ENCODE results near the gene CHST11. TPM values are rescaled to one million over a fixed set of nuclear protein-coding genes. Genes with fewer than 3 reads are reported as not detected.

The CHST11 gene
- polyA plus RNA-seq, 1 donor (not counting 4 experiments of a cell fraction or from before 2014, with no cell fraction given) = 11.9 TPM

DNA sequence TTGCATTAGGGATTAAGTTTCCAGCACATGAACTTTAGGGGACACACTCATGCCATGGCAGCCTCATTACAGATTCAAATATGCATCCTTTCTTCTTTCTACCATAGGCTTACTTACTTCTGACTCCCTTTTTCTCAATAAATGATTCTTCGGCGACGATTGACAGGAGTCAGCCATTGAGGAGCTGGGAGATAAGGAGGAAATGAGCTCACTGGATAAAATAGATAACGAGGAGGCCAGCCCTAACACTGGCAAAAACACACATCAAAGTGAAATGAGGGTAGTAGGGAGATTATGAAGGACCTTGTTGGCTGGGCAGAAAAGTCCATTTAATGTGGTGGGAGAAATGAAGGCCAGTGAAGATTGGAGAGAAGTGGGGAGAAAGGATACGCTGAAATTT lies 329.1 kb downstream of the CHST11 start:
- FAIRE-seq (no peak), DNase-seq (ENCODE audit: low read depth, low spot score) (no peak)
- H3K27me3 ChIP-seq (ENCODE audit: control insufficient read depth, extremely low read depth, insufficient read depth, low read length) = no peaks in the 10 kb centered on the region
- dilution Hi-C loops (cut with MboI; ENCODE audit: extremely low pct_ligation_motif_present, low sequenced_read_pairs) = no loop called here
- H3K4me2 ChIP-seq (ENCODE audit: control insufficient read depth, extremely low read depth, insufficient read depth, low read depth, low read length) = no peak overlapping the region
- H3K4me1 ChIP-seq (ENCODE audit: control insufficient read depth, extremely low read depth, insufficient read depth, low read length) = no peaks in the 10 kb centered on the region
- no peaks in the 10 kb centered on the region for H4K20me1 ChIP-seq (ENCODE audit: control insufficient read depth, extremely low read depth, insufficient read depth, low read length)
- H3K9me3 ChIP-seq (ENCODE audit: control insufficient read depth, low read depth, low read length) = no peaks in the 10 kb centered on the region
- H3K9me1 ChIP-seq (ENCODE audit: control insufficient read depth, extremely low read depth, insufficient read depth, low read length) = no peaks in the 10 kb centered on the region
- H2AFZ ChIP-seq (ENCODE audit: control insufficient read depth, low read length) = no peak overlapping the region
- H3K4me3 ChIP-seq (ENCODE audit: control insufficient read depth in 2 of 3, extremely low read depth in 1 of 3, insufficient read depth in 2 of 3, low read depth in 1 of 3, low read length in 3 of 3) = no peak overlapping the region
- H3K9ac ChIP-seq (ENCODE audit: control insufficient read depth, extremely low read depth, insufficient read depth, low read length) = no peak overlapping the region
- TF ChIP-seq, protein P1, sequence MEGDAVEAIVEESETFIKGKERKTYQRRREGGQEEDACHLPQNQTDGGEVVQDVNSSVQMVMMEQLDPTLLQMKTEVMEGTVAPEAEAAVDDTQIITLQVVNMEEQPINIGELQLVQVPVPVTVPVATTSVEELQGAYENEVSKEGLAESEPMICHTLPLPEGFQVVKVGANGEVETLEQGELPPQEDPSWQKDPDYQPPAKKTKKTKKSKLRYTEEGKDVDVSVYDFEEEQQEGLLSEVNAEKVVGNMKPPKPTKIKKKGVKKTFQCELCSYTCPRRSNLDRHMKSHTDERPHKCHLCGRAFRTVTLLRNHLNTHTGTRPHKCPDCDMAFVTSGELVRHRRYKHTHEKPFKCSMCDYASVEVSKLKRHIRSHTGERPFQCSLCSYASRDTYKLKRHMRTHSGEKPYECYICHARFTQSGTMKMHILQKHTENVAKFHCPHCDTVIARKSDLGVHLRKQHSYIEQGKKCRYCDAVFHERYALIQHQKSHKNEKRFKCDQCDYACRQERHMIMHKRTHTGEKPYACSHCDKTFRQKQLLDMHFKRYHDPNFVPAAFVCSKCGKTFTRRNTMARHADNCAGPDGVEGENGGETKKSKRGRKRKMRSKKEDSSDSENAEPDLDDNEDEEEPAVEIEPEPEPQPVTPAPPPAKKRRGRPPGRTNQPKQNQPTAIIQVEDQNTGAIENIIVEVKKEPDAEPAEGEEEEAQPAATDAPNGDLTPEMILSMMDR (optimal IDR thresholded peaks at IDR 0.05 in 1 of 3, IDR thresholded peaks at IDR 0.05 in 1 of 3, conservative IDR thresholded peaks at IDR 0.05 in 1 of 3; ENCODE audit: extremely low read depth in 1 of 3, insufficient read depth in 2 of 3, low read length in 3 of 3) = no peak
- TF ChIP-seq EZH2 (IDR thresholded peaks at IDR 0.05; ENCODE audit: low read length) = no peak
- H3K36me3 ChIP-seq (ENCODE audit: control insufficient read depth in 2 of 2, extremely low read depth in 1 of 2, insufficient read depth in 2 of 2, low read length in 2 of 2) = no peaks in the 10 kb centered on the region
- no peak overlapping the region for H3K27ac ChIP-seq (ENCODE audit: control insufficient read depth, insufficient read depth, low read length)
- H3K79me2 ChIP-seq (ENCODE audit: control insufficient read depth, insufficient read depth, low read length) = no peaks in the 10 kb centered on the region

DNA sequence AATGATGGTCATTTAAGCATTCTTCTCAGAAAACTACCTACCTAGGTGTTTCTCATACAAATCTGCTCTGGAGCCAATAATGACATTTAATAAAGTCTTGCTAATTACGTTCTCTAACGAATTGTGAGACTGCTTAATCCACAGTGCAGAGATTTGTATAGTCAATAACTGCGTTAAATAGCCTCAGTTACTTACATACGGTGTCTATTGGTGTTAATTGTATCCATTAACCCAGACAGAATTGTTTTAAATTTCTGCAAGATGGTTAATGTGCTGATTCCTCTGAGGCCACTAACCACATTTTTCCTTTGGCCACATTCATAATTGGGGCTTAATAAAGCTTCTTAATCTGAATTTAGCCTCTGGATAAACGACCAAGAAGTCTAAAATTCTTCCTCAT lies 329.6 kb downstream of the CHST11 start:
- TF ChIP-seq EZH2 (IDR thresholded peaks at IDR 0.05; ENCODE audit: low read length) = no peak
- TF ChIP-seq, protein P1 (optimal IDR thresholded peaks at IDR 0.05 in 1 of 3, IDR thresholded peaks at IDR 0.05 in 1 of 3, conservative IDR thresholded peaks at IDR 0.05 in 1 of 3; ENCODE audit: extremely low read depth in 1 of 3, insufficient read depth in 2 of 3, low read length in 3 of 3) = no peak
- H3K79me2 ChIP-seq (ENCODE audit: control insufficient read depth, insufficient read depth, low read length) = no peaks in the 10 kb centered on the region
- H4K20me1 ChIP-seq (ENCODE audit: control insufficient read depth, extremely low read depth, insufficient read depth, low read length) = no peaks in the 10 kb centered on the region
- no peaks in the 10 kb centered on the region for H3K9me1 ChIP-seq (ENCODE audit: control insufficient read depth, extremely low read depth, insufficient read depth, low read length)
- no peaks in the 10 kb centered on the region for H3K4me1 ChIP-seq (ENCODE audit: control insufficient read depth, extremely low read depth, insufficient read depth, low read length)
- H2AFZ ChIP-seq (ENCODE audit: control insufficient read depth, low read length) = no peak overlapping the region
- H3K27me3 ChIP-seq (ENCODE audit: control insufficient read depth, extremely low read depth, insufficient read depth, low read length) = no peaks in the 10 kb centered on the region
- no peak overlapping the region for H3K4me2 ChIP-seq (ENCODE audit: control insufficient read depth, extremely low read depth, insufficient read depth, low read depth, low read length)
- H3K9ac ChIP-seq (ENCODE audit: control insufficient read depth, extremely low read depth, insufficient read depth, low read length) = no peak overlapping the region
- no peaks in the 10 kb centered on the region for H3K36me3 ChIP-seq (ENCODE audit: control insufficient read depth in 2 of 2, extremely low read depth in 1 of 2, insufficient read depth in 2 of 2, low read length in 2 of 2)
- DNase-seq (ENCODE audit: low read depth, low spot score) (no peak), FAIRE-seq (no peak)
- no peak overlapping the region for H3K27ac ChIP-seq (ENCODE audit: control insufficient read depth, insufficient read depth, low read length)
- dilution Hi-C loops (cut with MboI; ENCODE audit: extremely low pct_ligation_motif_present, low sequenced_read_pairs) = no loop called here
- H3K9me3 ChIP-seq (ENCODE audit: control insufficient read depth, low read depth, low read length) = no peaks in the 10 kb centered on the region
- H3K4me3 ChIP-seq (ENCODE audit: control insufficient read depth in 2 of 3, extremely low read depth in 1 of 3, insufficient read depth in 2 of 3, low read depth in 1 of 3, low read length in 3 of 3) = no peak overlapping the region
